Nephron progenitor cell (in vitro differentiated cells): ENCODE measurements around the gene MAP3K8.
"Not testable (repeated sequence)": the region's sequence is repeated elsewhere in the genome, so short reads cannot be mapped to it uniquely, and the experiment has no call there.

Experiments
- DNase-seq: peaks from one replicate; pipeline ENCODE4 v3.0.0; 2021
- H3K27ac Mint-ChIP-seq: 2 replicates; pipeline ENCODE4 v1.8.0; 2021; ENCODE audit warnings: mild to moderate bottlenecking, moderate library complexity, mixed read lengths
- H3K27me3 Mint-ChIP-seq: 2 replicates; pipeline ENCODE4 v1.8.0; 2021; ENCODE audit warnings: mild to moderate bottlenecking, low read depth, mixed read lengths; ENCODE audit not compliant: poor library complexity
- H3K36me3 Mint-ChIP-seq: 2 replicates; pipeline ENCODE4 v1.8.0; 2021; ENCODE audit warnings: low read depth, mixed read lengths
- H3K4me1 Mint-ChIP-seq: 2 replicates; pipeline ENCODE4 v1.8.0; 2021; ENCODE audit warnings: mixed read lengths
- H3K4me3 Mint-ChIP-seq: 2 replicates; pipeline ENCODE4 v1.8.0; 2021; ENCODE audit warnings: mild to moderate bottlenecking, moderate library complexity, mixed read lengths
- H3K9me3 Mint-ChIP-seq: 2 replicates; pipeline ENCODE4 v1.8.0; 2021; ENCODE audit warnings: mild to moderate bottlenecking, moderate library complexity, mixed read lengths
- TF ChIP-seq, protein P1 (sequence below): fragments of 200-600 bp; sonication (generic); IDR thresholded peaks from 2 replicates; pipeline ENCODE4 v1.5.0; 2021; ENCODE audit warnings: antibody characterized with exemption

MAP3K8 gene

DNA sequence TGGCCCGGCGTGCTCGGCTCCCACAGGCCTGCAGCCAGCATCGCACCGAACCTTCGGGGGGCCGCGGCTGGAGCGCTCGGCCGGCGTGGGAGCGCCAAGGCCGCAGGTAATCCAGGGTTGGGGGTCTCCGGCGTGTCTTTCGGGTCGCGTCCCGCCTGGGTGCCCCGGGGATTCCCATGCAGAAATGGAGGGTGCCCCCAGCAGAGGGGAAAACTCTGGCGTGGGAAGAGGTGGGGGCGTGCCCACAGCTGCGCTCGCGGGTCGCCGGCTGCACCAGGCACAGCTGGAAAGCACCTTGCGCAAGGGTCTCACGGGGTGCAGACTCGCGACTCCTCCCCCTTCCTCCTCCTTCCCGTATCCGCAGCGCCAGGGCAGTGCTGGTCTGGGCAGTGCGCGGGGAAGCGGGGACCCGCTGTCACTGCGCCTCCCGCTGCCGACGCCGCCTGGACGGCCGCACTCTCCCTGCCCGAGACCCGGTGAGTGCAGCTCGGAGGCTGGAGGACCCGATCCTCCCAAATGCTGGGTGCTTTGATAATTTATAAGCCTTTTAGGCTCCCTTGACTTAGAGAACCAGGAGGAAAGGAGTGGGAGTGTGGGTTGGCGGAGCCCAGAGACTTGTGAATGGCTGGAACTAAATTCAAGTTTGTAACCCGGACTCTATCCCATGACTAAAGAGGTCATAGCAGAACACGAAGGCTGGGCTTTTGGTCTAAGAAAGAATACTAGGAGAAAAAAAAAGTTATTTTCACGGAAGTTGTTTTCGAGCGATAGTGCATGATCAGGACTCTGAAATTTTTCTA, 489 bp downstream of the MAP3K8 start:
- H3K9me3 Mint-ChIP-seq, result no peaks in the 10 kb centered on the region
- DNase-seq, result peak; percentile 72
- H3K4me3 Mint-ChIP-seq, result peak overlapping the region; percentile 92
- TF ChIP-seq, protein P1, sequence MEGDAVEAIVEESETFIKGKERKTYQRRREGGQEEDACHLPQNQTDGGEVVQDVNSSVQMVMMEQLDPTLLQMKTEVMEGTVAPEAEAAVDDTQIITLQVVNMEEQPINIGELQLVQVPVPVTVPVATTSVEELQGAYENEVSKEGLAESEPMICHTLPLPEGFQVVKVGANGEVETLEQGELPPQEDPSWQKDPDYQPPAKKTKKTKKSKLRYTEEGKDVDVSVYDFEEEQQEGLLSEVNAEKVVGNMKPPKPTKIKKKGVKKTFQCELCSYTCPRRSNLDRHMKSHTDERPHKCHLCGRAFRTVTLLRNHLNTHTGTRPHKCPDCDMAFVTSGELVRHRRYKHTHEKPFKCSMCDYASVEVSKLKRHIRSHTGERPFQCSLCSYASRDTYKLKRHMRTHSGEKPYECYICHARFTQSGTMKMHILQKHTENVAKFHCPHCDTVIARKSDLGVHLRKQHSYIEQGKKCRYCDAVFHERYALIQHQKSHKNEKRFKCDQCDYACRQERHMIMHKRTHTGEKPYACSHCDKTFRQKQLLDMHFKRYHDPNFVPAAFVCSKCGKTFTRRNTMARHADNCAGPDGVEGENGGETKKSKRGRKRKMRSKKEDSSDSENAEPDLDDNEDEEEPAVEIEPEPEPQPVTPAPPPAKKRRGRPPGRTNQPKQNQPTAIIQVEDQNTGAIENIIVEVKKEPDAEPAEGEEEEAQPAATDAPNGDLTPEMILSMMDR, result no peak
- H3K27ac Mint-ChIP-seq, result peak overlapping the region; percentile 87
- H3K4me1 Mint-ChIP-seq, result peaks cover 69% of the 10 kb centered on the region
- peaks cover 3% of the 10 kb centered on the region for H3K27me3 Mint-ChIP-seq
- peaks cover 8% of the 10 kb centered on the region for H3K36me3 Mint-ChIP-seq

DNA sequence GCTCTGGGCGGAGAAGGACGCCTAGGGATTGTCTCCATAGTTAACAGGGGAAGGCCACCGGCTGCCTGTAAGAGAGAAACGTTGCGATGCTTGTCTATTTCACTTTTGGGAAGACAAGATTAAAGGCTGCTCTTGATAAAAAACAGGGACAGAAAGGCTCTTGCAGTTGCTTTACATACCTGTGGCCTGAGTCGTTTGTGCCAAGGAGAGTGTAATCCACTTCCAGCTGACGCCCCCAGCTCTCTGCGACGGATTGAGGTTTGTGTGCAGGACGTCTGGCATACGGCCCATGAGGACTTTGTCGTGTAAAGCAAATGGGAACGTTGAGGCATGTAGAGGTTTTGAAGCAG, 1.1 kb downstream of the MAP3K8 start:
- peak overlapping the region; percentile 92 for H3K4me3 Mint-ChIP-seq
- peaks cover 13% of the 10 kb centered on the region for H3K36me3 Mint-ChIP-seq
- no peaks in the 10 kb centered on the region for H3K9me3 Mint-ChIP-seq
- TF ChIP-seq, protein P1, result no peak
- peaks cover 69% of the 10 kb centered on the region for H3K4me1 Mint-ChIP-seq
- peaks cover 3% of the 10 kb centered on the region for H3K27me3 Mint-ChIP-seq
- peak overlapping the region; percentile 87 for H3K27ac Mint-ChIP-seq
- DNase-seq, result no peak

DNA sequence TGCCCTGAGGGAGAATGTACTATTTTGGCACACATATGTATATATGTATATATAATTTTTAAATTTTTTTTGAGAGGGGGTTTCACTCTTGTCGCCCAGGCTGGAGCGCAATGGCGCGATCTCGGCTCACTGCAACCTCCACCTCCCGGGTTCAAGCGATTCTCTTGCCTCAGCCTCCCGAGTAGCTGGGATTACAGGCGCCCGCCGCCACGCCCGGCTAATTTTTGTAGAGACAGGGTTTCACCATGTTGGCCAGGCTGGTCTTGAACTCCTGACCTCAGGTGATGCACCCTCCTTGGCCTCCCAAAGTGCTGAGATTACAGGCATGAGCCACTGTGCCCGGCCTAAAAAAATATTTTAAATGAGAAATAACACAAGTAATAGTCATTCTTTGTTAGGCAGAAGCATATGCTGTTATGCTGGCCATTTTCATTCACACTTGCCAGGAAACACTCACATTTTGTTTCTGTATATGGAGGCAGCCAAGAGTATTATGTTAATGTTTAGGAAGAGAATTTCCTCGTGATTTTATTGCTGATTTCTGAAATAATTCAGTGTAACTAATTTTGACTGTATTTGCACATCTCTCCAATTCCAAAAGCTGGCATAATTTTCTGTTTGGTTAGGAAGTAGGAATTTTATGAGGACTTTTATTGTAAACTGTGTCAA, 1.6 kb downstream of the MAP3K8 start:
- Mint-ChIP-seq H3K4me3 (peak overlapping the region; percentile 92), H3K36me3 (peaks cover 17% of the 10 kb centered on the region), H3K4me1 (peaks cover 67% of the 10 kb centered on the region)
- DNase-seq, H3K27ac Mint-ChIP-seq, H3K9me3 Mint-ChIP-seq, H3K27me3 Mint-ChIP-seq: not testable (repeated sequence)

DNA sequence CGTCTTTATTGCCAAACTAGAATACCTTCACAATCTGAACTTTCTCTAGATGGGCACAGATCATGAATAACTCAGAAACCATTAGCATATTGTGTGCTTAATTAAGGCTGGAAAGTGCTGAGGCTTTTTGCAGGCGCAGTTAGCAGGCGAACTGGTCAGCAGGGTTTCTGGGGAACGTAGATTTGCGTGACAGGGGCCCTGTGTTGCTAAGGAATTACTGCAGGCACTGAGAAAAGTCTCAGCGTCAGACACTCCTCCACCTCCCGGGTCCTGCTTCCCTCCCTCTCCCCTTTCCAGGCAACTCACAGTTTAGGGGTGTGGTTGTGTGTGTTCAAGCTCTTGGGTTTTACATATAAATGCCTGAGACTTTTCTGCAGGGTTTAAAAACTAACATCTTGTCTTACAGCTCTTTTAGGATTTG, 2.2 kb downstream of the MAP3K8 start:
- peak overlapping the region; percentile 38 for H3K27ac Mint-ChIP-seq
- H3K36me3 Mint-ChIP-seq, result peaks cover 17% of the 10 kb centered on the region
- DNase-seq, result peak; percentile 38
- TF ChIP-seq, protein P1, result no peak
- no peaks in the 10 kb centered on the region for H3K9me3 Mint-ChIP-seq
- H3K4me3 Mint-ChIP-seq, result peak overlapping the region; percentile 92
- peaks cover 61% of the 10 kb centered on the region for H3K4me1 Mint-ChIP-seq
- peaks cover 3% of the 10 kb centered on the region for H3K27me3 Mint-ChIP-seq

DNA sequence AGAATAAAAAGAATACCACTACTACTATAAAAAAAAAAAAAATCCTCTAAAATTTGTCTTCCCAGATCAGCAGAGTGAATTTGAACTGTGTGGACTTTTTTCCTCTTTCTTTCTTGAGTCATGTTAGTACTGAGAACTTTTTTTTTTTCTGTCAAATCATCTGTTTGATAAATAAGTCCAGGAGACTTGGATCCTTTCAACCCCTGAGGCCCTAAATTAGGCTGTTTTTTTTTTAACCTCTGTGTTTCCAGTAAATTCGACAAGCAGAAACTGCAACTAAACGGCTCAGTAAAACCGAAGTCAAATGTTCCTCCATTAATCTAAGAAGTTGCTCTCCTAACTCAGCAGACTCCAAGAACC, 2.7 kb downstream of the MAP3K8 start:
- H3K9me3 Mint-ChIP-seq, result no peaks in the 10 kb centered on the region
- peaks cover 18% of the 10 kb centered on the region for H3K36me3 Mint-ChIP-seq
- no peak for DNase-seq
- peaks cover 57% of the 10 kb centered on the region for H3K4me1 Mint-ChIP-seq
- TF ChIP-seq, protein P1, result no peak
- peak overlapping the region; percentile 92 for H3K4me3 Mint-ChIP-seq
- H3K27me3 Mint-ChIP-seq, result peaks cover 3% of the 10 kb centered on the region
- peak overlapping the region; percentile 76 for H3K27ac Mint-ChIP-seq

DNA sequence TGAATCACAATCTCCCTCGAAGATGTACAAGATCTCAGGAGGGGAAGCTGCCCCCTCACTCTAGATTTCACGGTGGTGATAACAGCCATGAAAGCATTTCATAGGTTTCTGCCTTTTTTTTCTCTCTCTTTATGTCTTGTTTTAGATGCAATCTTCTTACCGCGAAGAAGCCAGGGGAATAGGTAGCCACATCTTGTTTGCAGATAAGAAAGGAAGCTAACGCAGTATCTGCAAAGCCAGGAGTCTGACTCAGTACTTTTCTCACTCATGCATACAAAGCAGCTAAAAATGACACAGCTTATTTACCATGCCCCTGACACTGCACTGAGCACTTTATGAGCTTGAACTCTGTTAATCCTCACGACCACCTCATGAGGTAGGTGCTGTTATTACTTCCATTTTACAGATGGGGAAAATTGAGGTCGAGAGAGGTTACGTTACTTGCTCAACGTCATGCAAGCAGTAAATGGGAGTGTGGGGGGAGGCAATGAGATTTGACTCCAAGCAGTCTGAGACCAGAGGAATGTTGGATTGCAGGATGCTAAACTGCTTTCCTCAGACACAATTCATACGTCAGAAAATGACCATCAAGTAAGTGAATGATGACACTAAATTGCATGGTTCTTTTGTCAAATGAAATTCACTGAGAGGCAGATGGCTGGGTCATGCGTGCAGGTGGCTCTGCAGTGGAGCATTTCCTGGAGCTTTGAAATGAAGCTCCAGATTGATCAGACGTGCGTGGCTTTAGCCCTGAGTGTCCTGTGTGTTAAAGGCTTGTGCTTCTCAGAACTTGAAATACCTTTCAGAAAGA, 3.3 kb downstream of the MAP3K8 start:
- Mint-ChIP-seq H3K27me3 (peaks cover 3% of the 10 kb centered on the region), H3K36me3 (peaks cover 23% of the 10 kb centered on the region), H3K27ac (peak overlapping the region; percentile 76), H3K9me3 (no peaks in the 10 kb centered on the region), H3K4me3 (peak overlapping the region; percentile 92), H3K4me1 (peaks cover 57% of the 10 kb centered on the region)
- DNase-seq, result no peak
- TF ChIP-seq, protein P1, result no peak
